Stimulated activated CD8-positive, alpha-beta memory T cell treated with anti-CD3 and anti-CD28 coated beads, Interleukin-4, amount 100 ng/mL, for 48 hours (primary cell): ENCODE results near the gene ZNF561.

ENCODE experiments used
- DNase-seq: peaks from one replicate; pipeline ENCODE4 v3.0.0-alpha.2; 2020

The ZNF561 gene

GRCh38 chr19:9570255-9570654 is 50.8 kb downstream of the ZNF561 start:
- DNase-seq: no peak

- DNase-seq: no peak
These were observed 54.3 kb downstream of the ZNF561 start for GRCh38 chr19:9566729-9567128.

GRCh38 chr19:9565900-9566705 is 54.9 kb downstream of the ZNF561 start:
- no peak for DNase-seq
